ENCODE measurements around the gene BPI. TPM values are rescaled to one million over a fixed set of nuclear protein-coding genes. Genes with fewer than 3 reads are reported as not detected.
A peak's percentile ranks its signal among the peaks of the same experiment; 100 is the strongest.

Gene BPI
- polyA plus RNA-seq, 1 of the 3 experiments (the other 2 are of a cell fraction), result not detected

DNA sequence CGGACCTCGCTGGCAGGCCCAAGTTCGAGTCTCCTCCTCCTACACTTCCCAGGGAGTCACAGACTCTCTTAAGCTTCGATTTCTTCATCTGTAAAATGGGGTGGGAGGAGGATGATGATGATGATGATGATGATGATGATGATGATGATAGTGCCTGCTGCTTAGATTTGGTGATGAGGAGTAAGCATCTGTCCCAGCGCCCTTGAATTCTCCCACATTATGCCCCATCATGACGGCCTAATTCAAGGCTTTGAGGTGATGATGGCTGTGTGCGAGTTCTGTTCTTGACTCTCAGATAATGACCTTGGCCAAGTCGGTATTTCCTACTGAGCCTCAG lies 42.9 kb upstream of the BPI start:
- Histone ChIP-seq H3K36me3 (replicated peaks in 1 of 2; ENCODE audit: control insufficient read depth in 1 of 2, insufficient read depth in 2 of 2, low read length in 1 of 2) (no peaks in the 10 kb centered on the region), H2AFZ (ENCODE audit: low read depth) (peak overlapping the region; percentile 77; the same call in 1 of the 2 replicates), H3K4me2 (peak overlapping the region; percentile 48; the same call in 1 of the 2 replicates), H3K79me2 (ENCODE audit: insufficient read depth) (no peaks in the 10 kb centered on the region; the same call in 1 of the 2 replicates), H3K9me2 (no peaks in the 10 kb centered on the region), H3K27me3 (ENCODE audit: insufficient read depth) (no peaks in the 10 kb centered on the region), H3K4me1 (ENCODE audit: control insufficient read depth in 1 of 2, insufficient read depth in 2 of 2, low read depth in 1 of 2, low read length in 1 of 2) (peaks cover 0 to 7% of the 10 kb centered on the region in 2 experiments; a peak in 1 of 4 replicates), H3K9ac (peak overlapping the region; percentile 38; the same call in 1 of the 2 replicates), H3K27ac (ENCODE audit: low read depth in 2 of 2, low read length in 1 of 2) (no peak overlapping the region), H3F3A (replicated peaks; ENCODE audit: insufficient read depth) (peaks cover 22% of the 10 kb centered on the region), H4K20me1 (ENCODE audit: insufficient read depth) (no peaks in the 10 kb centered on the region), H3K9me3 (no peaks in the 10 kb centered on the region), H3K4me3 (ENCODE audit: low read depth in 2 of 2, low read length in 1 of 2) (peak overlapping the region in 1 of 2 experiments; percentile 37; a peak in 2 of 4 replicates)
- POLR2A ChIA-PET, result no interaction called here
- DNase-seq, result no peak
- TF ChIP-seq POLR2AphosphoS5 (IDR thresholded peaks at IDR 0.05; ENCODE audit: low read depth, low read length) (no peak), MXI1 (IDR thresholded peaks at IDR 0.05; ENCODE audit: low read depth, low read length) (no peak), CTCF (IDR thresholded peaks at IDR 0.05) (no peak), TCF12 (IDR thresholded peaks at IDR 0.05) (no peak), SMC3 (IDR thresholded peaks at IDR 0.05; ENCODE audit: low read depth, low read length) (no peak), RFX5 (IDR thresholded peaks at IDR 0.05; ENCODE audit: low read length) (no peak), ELF1 (IDR thresholded peaks at IDR 0.05) (no peak), PBX3 (IDR thresholded peaks at IDR 0.05) (no peak), ZBTB33 (IDR thresholded peaks at IDR 0.05; ENCODE audit: borderline replicate concordance, low read depth) (no peak), EZH2phosphoT487 (IDR thresholded peaks at IDR 0.05; ENCODE audit: borderline replicate concordance, low read depth) (no peak), GATA2 (CRISPR knock-in tag; IDR thresholded peaks at IDR 0.05) (no peak), RAD21 (IDR thresholded peaks at IDR 0.05; ENCODE audit: low read length) (no peak), RXRA (IDR thresholded peaks at IDR 0.05; ENCODE audit: borderline replicate concordance, low read depth) (no peak), NRF1 (IDR thresholded peaks at IDR 0.05; ENCODE audit: low read depth, low read length) (no peak)
- TF ChIP-seq, protein P1, sequence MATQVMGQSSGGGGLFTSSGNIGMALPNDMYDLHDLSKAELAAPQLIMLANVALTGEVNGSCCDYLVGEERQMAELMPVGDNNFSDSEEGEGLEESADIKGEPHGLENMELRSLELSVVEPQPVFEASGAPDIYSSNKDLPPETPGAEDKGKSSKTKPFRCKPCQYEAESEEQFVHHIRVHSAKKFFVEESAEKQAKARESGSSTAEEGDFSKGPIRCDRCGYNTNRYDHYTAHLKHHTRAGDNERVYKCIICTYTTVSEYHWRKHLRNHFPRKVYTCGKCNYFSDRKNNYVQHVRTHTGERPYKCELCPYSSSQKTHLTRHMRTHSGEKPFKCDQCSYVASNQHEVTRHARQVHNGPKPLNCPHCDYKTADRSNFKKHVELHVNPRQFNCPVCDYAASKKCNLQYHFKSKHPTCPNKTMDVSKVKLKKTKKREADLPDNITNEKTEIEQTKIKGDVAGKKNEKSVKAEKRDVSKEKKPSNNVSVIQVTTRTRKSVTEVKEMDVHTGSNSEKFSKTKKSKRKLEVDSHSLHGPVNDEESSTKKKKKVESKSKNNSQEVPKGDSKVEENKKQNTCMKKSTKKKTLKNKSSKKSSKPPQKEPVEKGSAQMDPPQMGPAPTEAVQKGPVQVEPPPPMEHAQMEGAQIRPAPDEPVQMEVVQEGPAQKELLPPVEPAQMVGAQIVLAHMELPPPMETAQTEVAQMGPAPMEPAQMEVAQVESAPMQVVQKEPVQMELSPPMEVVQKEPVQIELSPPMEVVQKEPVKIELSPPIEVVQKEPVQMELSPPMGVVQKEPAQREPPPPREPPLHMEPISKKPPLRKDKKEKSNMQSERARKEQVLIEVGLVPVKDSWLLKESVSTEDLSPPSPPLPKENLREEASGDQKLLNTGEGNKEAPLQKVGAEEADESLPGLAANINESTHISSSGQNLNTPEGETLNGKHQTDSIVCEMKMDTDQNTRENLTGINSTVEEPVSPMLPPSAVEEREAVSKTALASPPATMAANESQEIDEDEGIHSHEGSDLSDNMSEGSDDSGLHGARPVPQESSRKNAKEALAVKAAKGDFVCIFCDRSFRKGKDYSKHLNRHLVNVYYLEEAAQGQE (IDR thresholded peaks at IDR 0.05; ENCODE audit: low read depth, low read length), result no peak
- TF ChIP-seq, protein P2, sequence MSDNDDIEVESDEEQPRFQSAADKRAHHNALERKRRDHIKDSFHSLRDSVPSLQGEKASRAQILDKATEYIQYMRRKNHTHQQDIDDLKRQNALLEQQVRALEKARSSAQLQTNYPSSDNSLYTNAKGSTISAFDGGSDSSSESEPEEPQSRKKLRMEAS (IDR thresholded peaks at IDR 0.05; ENCODE audit: low read depth), result no peak
- WGBS (ENCODE audit: low lambda C conversion rate), result 84% methylated on average over 5 of the region's 8 CpGs
- CTCF ChIA-PET, result no interaction called here

All from SK-N-SH (cell line).